Erythroblast (primary cell): ENCODE data around the gene ABCB9.

Source experiments
- GATA1 ChIP-seq: IDR thresholded peaks from 2 replicates; pipeline ENCODE4 v1.6.1; 2011; ENCODE audit warnings: low read depth, mild to moderate bottlenecking, control low read depth, low read length, moderate library complexity
- POLR2A ChIP-seq: IDR thresholded peaks from 2 replicates; pipeline ENCODE4 v1.6.1; 2011; ENCODE audit warnings: mild to moderate bottlenecking, low read length

GRCh38 chr12:122991623-122992275, 25.5 kb upstream of the ABCB9 start:
- TF ChIP-seq POLR2A (no peak), GATA1 (no peak)
